Measurements from ENCODE around the gene DISP3. TPM values are rescaled to one million over a fixed set of nuclear protein-coding genes. Genes with fewer than 3 reads are reported as not detected.

DISP3 gene
- polyA plus RNA-seq, 1 of the 3 experiments (the other 2 are of a cell fraction), result 0.08 TPM

DNA sequence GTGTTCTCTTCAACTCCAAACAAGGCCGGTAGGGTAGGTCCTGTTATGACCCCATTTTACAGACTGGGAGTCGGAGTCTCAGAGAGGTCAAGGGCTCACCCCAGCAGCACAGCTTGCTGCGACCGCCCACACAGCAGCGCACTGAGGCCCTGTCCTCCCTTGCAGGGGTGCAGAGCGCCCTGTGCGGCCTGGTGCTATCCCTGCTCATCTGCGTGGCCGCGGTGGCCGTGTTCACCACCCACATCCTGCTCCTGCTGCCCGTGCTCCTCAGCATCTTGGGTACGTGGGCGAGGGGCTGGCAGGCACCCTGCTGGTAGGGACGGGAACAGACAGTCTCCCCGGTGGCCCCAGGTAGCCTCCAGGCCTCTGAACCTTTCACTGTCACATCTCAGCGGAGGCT, 55.9 kb downstream of the DISP3 start (continued):
- TF ChIP-seq EP300 (IDR thresholded peaks at IDR 0.05; ENCODE audit: borderline replicate concordance in 1 of 2, low read depth in 1 of 2, low read length in 1 of 2) (no peak), FOSL2 (IDR thresholded peaks at IDR 0.05; ENCODE audit: borderline replicate concordance, low read depth) (no peak), GABPA (IDR thresholded peaks at IDR 0.05; ENCODE audit: low read depth) (no peak), FOXJ3 (CRISPR knock-in tag; IDR thresholded peaks at IDR 0.05) (no peak), RAD21 (IDR thresholded peaks at IDR 0.05; ENCODE audit: low read length) (no peak), TEAD4 (IDR thresholded peaks at IDR 0.05; ENCODE audit: borderline replicate concordance, insufficient read depth) (no peak)
- TF ChIP-seq, protein P1, sequence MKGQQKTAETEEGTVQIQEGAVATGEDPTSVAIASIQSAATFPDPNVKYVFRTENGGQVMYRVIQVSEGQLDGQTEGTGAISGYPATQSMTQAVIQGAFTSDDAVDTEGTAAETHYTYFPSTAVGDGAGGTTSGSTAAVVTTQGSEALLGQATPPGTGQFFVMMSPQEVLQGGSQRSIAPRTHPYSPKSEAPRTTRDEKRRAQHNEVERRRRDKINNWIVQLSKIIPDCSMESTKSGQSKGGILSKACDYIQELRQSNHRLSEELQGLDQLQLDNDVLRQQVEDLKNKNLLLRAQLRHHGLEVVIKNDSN (IDR thresholded peaks at IDR 0.05; ENCODE audit: borderline replicate concordance, low read depth), result no peak

DNA sequence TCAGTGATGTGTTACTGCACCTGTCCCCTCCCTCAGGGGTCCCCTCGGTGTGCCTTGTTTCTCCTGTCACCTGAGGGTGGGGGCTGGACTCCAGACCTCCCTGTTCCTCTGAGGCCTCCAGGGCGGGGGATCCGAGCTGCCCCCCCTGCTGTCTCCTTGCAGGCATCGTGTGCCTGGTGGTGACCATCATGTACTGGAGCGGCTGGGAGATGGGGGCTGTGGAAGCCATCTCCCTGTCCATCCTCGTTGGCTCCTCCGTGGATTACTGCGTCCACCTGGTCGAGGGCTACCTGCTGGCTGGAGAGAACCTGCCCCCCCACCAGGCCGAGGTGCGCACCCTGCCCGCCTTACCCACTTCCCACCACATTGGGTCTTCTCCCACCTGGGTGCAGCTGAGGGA, 56.4 kb downstream of the DISP3 start:
- CTCF ChIA-PET, result no interaction called here
- Histone ChIP-seq H3K79me2 (ENCODE audit: insufficient read depth) (no peaks in the 10 kb centered on the region), H4K20me1 (ENCODE audit: insufficient read depth) (no peaks in the 10 kb centered on the region), H3K9me3 (no peaks in the 10 kb centered on the region), H3K9me2 (no peaks in the 10 kb centered on the region), H2AFZ (ENCODE audit: low read depth) (no peak overlapping the region), H3K27me3 (ENCODE audit: insufficient read depth) (no peaks in the 10 kb centered on the region), H3K4me3 (ENCODE audit: low read depth in 2 of 2, low read length in 1 of 2) (no peak overlapping the region), H3F3A (replicated peaks; ENCODE audit: insufficient read depth) (no peaks in the 10 kb centered on the region), H3K27ac (ENCODE audit: low read depth in 2 of 2, low read length in 1 of 2) (no peak overlapping the region), H3K4me1 (ENCODE audit: control insufficient read depth in 1 of 2, insufficient read depth in 2 of 2, low read depth in 1 of 2, low read length in 1 of 2) (peaks cover 0 to 7% of the 10 kb centered on the region in 2 experiments; a peak in 1 of 4 replicates), H3K4me2 (no peak overlapping the region), H3K9ac (no peak overlapping the region), H3K36me3 (replicated peaks in 1 of 2; ENCODE audit: control insufficient read depth in 1 of 2, insufficient read depth in 2 of 2, low read length in 1 of 2) (no peaks in the 10 kb centered on the region)
- no peak for TF ChIP-seq SMC3 (IDR thresholded peaks at IDR 0.05; ENCODE audit: low read depth, low read length)
- WGBS (ENCODE audit: low lambda C conversion rate), result 29% methylated on average over 4 of the region's 12 CpGs
- POLR2A ChIA-PET, result interaction anchor here (1.0 kb wide), 1 partner anchor 57 kb away, joined by 3 read pairs; the partner anchor contains the start of gene DISP3
- DNase-seq, result no peak

DNA sequence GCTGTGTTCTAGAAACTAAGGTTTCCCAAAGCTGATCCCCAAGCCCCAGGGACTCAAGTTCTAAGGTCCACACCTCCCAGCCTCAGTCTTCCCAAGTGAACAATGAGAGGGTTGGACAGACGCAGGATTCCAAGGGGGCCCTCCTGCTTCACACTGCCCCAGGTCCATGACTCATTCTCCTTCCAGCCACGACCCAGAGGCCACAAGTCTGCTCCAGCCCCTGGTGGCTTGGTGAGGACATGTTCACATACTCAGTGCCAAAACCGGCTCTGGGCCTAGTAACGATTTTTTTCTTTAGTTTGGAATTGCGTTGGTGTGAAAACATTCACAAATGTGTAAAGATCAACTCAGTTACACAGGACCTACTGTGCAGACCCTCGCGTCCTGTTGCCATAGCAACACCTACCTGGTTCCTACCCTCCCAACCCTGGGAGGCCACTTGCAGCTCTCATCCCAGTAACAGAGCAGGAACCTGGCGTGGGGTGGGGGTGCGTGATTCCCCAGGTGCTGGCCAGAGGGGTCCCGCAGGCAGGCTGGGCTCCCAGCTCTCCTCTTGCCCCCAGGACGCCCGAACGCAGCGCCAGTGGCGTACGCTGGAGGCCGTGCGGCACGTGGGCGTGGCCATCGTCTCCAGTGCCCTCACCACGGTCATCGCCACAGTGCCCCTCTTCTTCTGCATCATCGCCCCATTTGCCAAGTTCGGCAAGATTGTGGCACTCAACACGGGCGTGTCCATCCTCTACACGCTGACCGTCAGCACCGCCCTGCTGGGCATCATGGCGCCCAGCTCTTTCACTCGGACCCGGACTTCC, 57.0 kb downstream of the DISP3 start:
- Histone ChIP-seq H3K4me1 (ENCODE audit: control insufficient read depth in 1 of 2, insufficient read depth in 2 of 2, low read depth in 1 of 2, low read length in 1 of 2) (peaks cover 0 to 13% of the 10 kb centered on the region in 2 experiments; a peak in 1 of 4 replicates), H3K9ac (no peak overlapping the region), H4K20me1 (ENCODE audit: insufficient read depth) (no peaks in the 10 kb centered on the region), H3K27ac (ENCODE audit: low read depth in 2 of 2, low read length in 1 of 2) (no peak overlapping the region), H3K9me3 (no peaks in the 10 kb centered on the region), H3F3A (replicated peaks; ENCODE audit: insufficient read depth) (no peaks in the 10 kb centered on the region), H3K9me2 (no peaks in the 10 kb centered on the region), H3K4me3 (ENCODE audit: low read depth in 2 of 2, low read length in 1 of 2) (no peak overlapping the region), H3K27me3 (ENCODE audit: insufficient read depth) (no peaks in the 10 kb centered on the region), H2AFZ (ENCODE audit: low read depth) (no peak overlapping the region), H3K36me3 (replicated peaks in 1 of 2; ENCODE audit: control insufficient read depth in 1 of 2, insufficient read depth in 2 of 2, low read length in 1 of 2) (no peaks in the 10 kb centered on the region), H3K79me2 (ENCODE audit: insufficient read depth) (no peaks in the 10 kb centered on the region), H3K4me2 (no peak overlapping the region)
- DNase-seq, result no peak
- TF ChIP-seq CHD2 (IDR thresholded peaks at IDR 0.05; ENCODE audit: low read length, partially characterized antibody) (no peak), NFIC (IDR thresholded peaks at IDR 0.05; ENCODE audit: borderline replicate concordance) (no peak), SIN3A (IDR thresholded peaks at IDR 0.05; ENCODE audit: borderline replicate concordance, low read depth, low read length) (no peak), GABPA (IDR thresholded peaks at IDR 0.05; ENCODE audit: low read depth) (no peak), TEAD4 (IDR thresholded peaks at IDR 0.05; ENCODE audit: borderline replicate concordance, insufficient read depth) (no peak), TCF12 (IDR thresholded peaks at IDR 0.05) (no peak), EZH2phosphoT487 (IDR thresholded peaks at IDR 0.05; ENCODE audit: borderline replicate concordance, low read depth) (no peak)
- TF ChIP-seq, protein P2, sequence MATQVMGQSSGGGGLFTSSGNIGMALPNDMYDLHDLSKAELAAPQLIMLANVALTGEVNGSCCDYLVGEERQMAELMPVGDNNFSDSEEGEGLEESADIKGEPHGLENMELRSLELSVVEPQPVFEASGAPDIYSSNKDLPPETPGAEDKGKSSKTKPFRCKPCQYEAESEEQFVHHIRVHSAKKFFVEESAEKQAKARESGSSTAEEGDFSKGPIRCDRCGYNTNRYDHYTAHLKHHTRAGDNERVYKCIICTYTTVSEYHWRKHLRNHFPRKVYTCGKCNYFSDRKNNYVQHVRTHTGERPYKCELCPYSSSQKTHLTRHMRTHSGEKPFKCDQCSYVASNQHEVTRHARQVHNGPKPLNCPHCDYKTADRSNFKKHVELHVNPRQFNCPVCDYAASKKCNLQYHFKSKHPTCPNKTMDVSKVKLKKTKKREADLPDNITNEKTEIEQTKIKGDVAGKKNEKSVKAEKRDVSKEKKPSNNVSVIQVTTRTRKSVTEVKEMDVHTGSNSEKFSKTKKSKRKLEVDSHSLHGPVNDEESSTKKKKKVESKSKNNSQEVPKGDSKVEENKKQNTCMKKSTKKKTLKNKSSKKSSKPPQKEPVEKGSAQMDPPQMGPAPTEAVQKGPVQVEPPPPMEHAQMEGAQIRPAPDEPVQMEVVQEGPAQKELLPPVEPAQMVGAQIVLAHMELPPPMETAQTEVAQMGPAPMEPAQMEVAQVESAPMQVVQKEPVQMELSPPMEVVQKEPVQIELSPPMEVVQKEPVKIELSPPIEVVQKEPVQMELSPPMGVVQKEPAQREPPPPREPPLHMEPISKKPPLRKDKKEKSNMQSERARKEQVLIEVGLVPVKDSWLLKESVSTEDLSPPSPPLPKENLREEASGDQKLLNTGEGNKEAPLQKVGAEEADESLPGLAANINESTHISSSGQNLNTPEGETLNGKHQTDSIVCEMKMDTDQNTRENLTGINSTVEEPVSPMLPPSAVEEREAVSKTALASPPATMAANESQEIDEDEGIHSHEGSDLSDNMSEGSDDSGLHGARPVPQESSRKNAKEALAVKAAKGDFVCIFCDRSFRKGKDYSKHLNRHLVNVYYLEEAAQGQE (IDR thresholded peaks at IDR 0.05; ENCODE audit: low read depth, low read length), result no peak
- TF ChIP-seq, protein P1 (IDR thresholded peaks at IDR 0.05; ENCODE audit: borderline replicate concordance, low read depth), result no peak
- CTCF ChIA-PET, result interaction anchor here (0.6 kb wide), 1 partner anchor 281 kb away, joined by 3 read pairs; no protein-coding TSS in a partner anchor
- POLR2A ChIA-PET, result interaction anchor here (1.0 kb wide), 1 partner anchor 57 kb away, joined by 3 read pairs; the partner anchor contains the start of gene DISP3
- WGBS (ENCODE audit: low lambda C conversion rate), result 78% methylated on average over 24 of the region's 33 CpGs
